ENCODE measurements around the gene TWIST2.

GRCh38 chr2:238852206-238852869 lies 4.5 kb downstream of the TWIST2 start:
- TF ChIP-seq CTCF (IDR thresholded peaks at IDR 0.05) = no peak
- no peak for TF ChIP-seq POLR2A (IDR thresholded peaks at IDR 0.05)

All from thyroid gland (tissue), 4 donors.